GM21786 (cell line): ENCODE data around the gene SLC22A23.

ENCODE experiments used
- ATAC-seq: cut with Tn5 transposase; IDR thresholded peaks from one replicate; pipeline ENCODE4 v1.9.1; 2021; ENCODE audit not compliant: unreplicated experiment

The SLC22A23 gene

GRCh38 chr6:3231247-3232016 lies 225.4 kb downstream of the SLC22A23 start:
- ATAC-seq, result no peak

- no peak for ATAC-seq
These were observed 226.0 kb downstream of the SLC22A23 start for GRCh38 chr6:3230900-3231246.

GRCh38 chr6:3230256-3230882 lies 226.5 kb downstream of the SLC22A23 start:
- no peak for ATAC-seq

GRCh38 chr6:3229566-3230178 lies 227.2 kb downstream of the SLC22A23 start:
- ATAC-seq, result no peak

- no peak for ATAC-seq
These were observed 227.9 kb downstream of the SLC22A23 start for GRCh38 chr6:3228771-3229565.

GRCh38 chr6:3228046-3228671 lies 228.7 kb downstream of the SLC22A23 start:
- no peak for ATAC-seq

GRCh38 chr6:3227363-3228045 lies 229.3 kb downstream of the SLC22A23 start, which contains the start of gene TUBB2B:
TUBB2B (minus strand) TSS chr6:3227653; CDS start chr6:3227543, 110 bp downstream.
- ATAC-seq, result no peak

GRCh38 chr6:3226481-3227362 lies 230.1 kb downstream of the SLC22A23 start:
- no peak for ATAC-seq

GRCh38 chr6:3226042-3226441 lies 230.8 kb downstream of the SLC22A23 start:
- ATAC-seq, result no peak

- ATAC-seq, result no peak
These were observed 234.3 kb downstream of the SLC22A23 start for GRCh38 chr6:3222506-3223038.

GRCh38 chr6:3221578-3221977 lies 235.3 kb downstream of the SLC22A23 start:
- no peak for ATAC-seq

GRCh38 chr6:3220366-3220765 lies 236.5 kb downstream of the SLC22A23 start:
- ATAC-seq, result no peak
